DOHH2 (cell line): Measurements from ENCODE around the gene RPH3AL.

Source experiments
- H3F3A ChIP-seq: fragments of 200-600 bp; sonication (generic), shearing (Covaris generic); 2 replicates; pipeline ENCODE4 v1.6.0; 2016; ENCODE audit warnings: antibody characterized with exemption, mild to moderate bottlenecking; ENCODE audit not compliant: control insufficient read depth, insufficient read depth
- H3K27ac ChIP-seq: fragments of 200-600 bp; sonication (generic); 2 replicates; pipeline ENCODE4 v1.5.1; 2014; ENCODE audit warnings: low read depth, mild to moderate bottlenecking, low read length, moderate library complexity
- H3K27me3 ChIP-seq: fragments of 200-600 bp; sonication (generic); 2 replicates; pipeline ENCODE4 v1.6.1; 2014; ENCODE audit warnings: mild to moderate bottlenecking, low read length, mixed read lengths; ENCODE audit not compliant: control insufficient read depth
- H3K36me3 ChIP-seq: fragments of 200-600 bp; sonication (generic); 2 replicates; pipeline ENCODE4 v1.6.1; 2014; ENCODE audit warnings: mild to moderate bottlenecking, low read length, moderate library complexity, mixed read lengths; ENCODE audit not compliant: control insufficient read depth
- H3K4me1 ChIP-seq: fragments of 200-600 bp; sonication (generic); 2 replicates; pipeline ENCODE4 v1.6.1; 2014; ENCODE audit warnings: mild to moderate bottlenecking, low read length, mixed read lengths; ENCODE audit not compliant: control insufficient read depth
- H3K4me2 ChIP-seq: fragments of 200-600 bp; sonication (generic); 2 replicates; pipeline ENCODE4 v1.6.0; 2014; ENCODE audit warnings: mild to moderate bottlenecking, low read length, moderate library complexity
- H3K4me3 ChIP-seq: fragments of 200-600 bp; sonication (generic); 2 replicates; pipeline ENCODE4 v1.5.1; 2014; ENCODE audit warnings: mild to moderate bottlenecking, low read length, mixed read lengths
- H3K79me2 ChIP-seq: fragments of 200-600 bp; sonication (generic); 2 replicates; pipeline ENCODE4 v1.6.1; 2014; ENCODE audit warnings: mild to moderate bottlenecking, low read length, mixed read lengths; ENCODE audit not compliant: control insufficient read depth
- H3K9me2 ChIP-seq: fragments of 200-600 bp; sonication (generic); replicated peaks from 2 replicates; pipeline ENCODE4 v1.6.1; 2014; ENCODE audit warnings: mild to moderate bottlenecking, low read length, mixed read lengths; ENCODE audit not compliant: control insufficient read depth
- H3K9me3 ChIP-seq: fragments of 200-600 bp; sonication (generic); 2 replicates; pipeline ENCODE4 v1.6.1; 2014; ENCODE audit warnings: antibody characterized with exemption, low read length, mixed read lengths; ENCODE audit not compliant: control insufficient read depth, insufficient read depth
- H4K20me1 ChIP-seq: fragments of 200-600 bp; sonication (generic); 2 replicates; pipeline ENCODE4 v1.6.0; 2014; ENCODE audit warnings: low read depth, mild to moderate bottlenecking, antibody characterized with exemption, low read length, moderate library complexity; ENCODE audit not compliant: control insufficient read depth, insufficient read depth
- EZH2phosphoT487 ChIP-seq: fragments of 200-600 bp; sonication (generic); IDR thresholded peaks from 2 replicates; pipeline ENCODE4 v1.6.1; 2017; ENCODE audit warnings: borderline replicate concordance, mild to moderate bottlenecking, antibody characterized with exemption, low read length, moderate library complexity, mixed read lengths
- TF ChIP-seq, protein P1 (sequence below): fragments of 200-600 bp; sonication (generic); IDR thresholded peaks from one replicate; pipeline ENCODE4 v1.5.1; 2014; ENCODE audit warnings: antibody characterized with exemption, mild to moderate bottlenecking, low read depth, low read length; ENCODE audit not compliant: poor library complexity, severe bottlenecking

RPH3AL gene

DNA sequence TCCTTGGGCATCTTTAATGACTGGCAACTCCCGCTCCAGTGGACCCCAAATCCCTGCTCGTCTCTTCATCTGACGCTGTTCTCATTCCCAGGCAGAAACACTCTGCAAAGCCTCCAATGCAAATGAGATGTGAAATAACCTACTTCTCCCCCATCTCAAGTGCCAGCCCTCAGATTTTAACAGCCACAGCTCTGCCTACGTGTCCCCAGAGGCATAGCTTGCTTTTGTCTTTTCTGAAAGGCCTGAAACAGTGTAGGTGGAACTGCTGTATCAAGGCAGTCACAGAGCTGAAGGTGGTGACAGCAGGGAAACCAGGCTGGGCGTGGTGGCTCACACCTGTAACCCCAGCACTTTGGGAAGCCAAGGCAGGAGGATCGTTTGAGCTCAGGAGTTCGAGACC is 14.7 kb downstream of the RPH3AL start:
- Histone ChIP-seq H3K4me2 (no peak overlapping the region), H3K27ac (no peak overlapping the region), H3K9me3 (no peaks in the 10 kb centered on the region), H3K9me2 (no peaks in the 10 kb centered on the region), H3F3A (no peaks in the 10 kb centered on the region), H3K79me2 (no peaks in the 10 kb centered on the region), H4K20me1 (no peaks in the 10 kb centered on the region), H3K4me3 (no peak overlapping the region), H3K27me3 (no peaks in the 10 kb centered on the region), H3K36me3 (no peaks in the 10 kb centered on the region), H3K4me1 (no peaks in the 10 kb centered on the region)
- TF ChIP-seq EZH2phosphoT487 = no peak
- TF ChIP-seq, protein P1, sequence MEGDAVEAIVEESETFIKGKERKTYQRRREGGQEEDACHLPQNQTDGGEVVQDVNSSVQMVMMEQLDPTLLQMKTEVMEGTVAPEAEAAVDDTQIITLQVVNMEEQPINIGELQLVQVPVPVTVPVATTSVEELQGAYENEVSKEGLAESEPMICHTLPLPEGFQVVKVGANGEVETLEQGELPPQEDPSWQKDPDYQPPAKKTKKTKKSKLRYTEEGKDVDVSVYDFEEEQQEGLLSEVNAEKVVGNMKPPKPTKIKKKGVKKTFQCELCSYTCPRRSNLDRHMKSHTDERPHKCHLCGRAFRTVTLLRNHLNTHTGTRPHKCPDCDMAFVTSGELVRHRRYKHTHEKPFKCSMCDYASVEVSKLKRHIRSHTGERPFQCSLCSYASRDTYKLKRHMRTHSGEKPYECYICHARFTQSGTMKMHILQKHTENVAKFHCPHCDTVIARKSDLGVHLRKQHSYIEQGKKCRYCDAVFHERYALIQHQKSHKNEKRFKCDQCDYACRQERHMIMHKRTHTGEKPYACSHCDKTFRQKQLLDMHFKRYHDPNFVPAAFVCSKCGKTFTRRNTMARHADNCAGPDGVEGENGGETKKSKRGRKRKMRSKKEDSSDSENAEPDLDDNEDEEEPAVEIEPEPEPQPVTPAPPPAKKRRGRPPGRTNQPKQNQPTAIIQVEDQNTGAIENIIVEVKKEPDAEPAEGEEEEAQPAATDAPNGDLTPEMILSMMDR = no peak

DNA sequence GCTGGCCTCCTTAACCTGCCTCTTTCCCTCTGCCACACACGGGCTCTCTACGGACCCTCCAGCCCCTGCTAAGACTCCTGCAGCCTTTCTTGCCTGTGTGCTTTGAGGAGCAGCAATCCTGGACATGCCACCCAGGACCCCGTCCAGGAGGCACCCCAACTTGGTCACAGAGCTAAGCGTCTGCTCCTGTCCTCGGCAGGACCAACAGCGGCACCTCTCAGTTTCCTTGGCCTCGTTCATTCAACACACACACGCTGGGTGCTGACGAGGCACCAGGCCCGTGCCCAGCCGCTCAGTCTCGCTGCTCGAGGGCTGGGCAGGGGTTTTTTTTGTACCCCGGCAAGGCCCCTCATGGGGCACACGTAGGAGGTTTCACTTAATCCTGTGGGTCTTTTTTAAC is 15.2 kb downstream of the RPH3AL start:
- no peaks in the 10 kb centered on the region for H3K27me3 ChIP-seq
- no peaks in the 10 kb centered on the region for H3F3A ChIP-seq
- TF ChIP-seq, protein P1 = no peak
- TF ChIP-seq EZH2phosphoT487 = no peak
- no peaks in the 10 kb centered on the region for H3K36me3 ChIP-seq
- H3K27ac ChIP-seq = no peak overlapping the region
- no peaks in the 10 kb centered on the region for H3K9me2 ChIP-seq
- H3K4me3 ChIP-seq = no peak overlapping the region
- H3K4me2 ChIP-seq = no peak overlapping the region
- no peaks in the 10 kb centered on the region for H3K9me3 ChIP-seq
- no peaks in the 10 kb centered on the region for H4K20me1 ChIP-seq
- no peaks in the 10 kb centered on the region for H3K79me2 ChIP-seq
- no peaks in the 10 kb centered on the region for H3K4me1 ChIP-seq

DNA sequence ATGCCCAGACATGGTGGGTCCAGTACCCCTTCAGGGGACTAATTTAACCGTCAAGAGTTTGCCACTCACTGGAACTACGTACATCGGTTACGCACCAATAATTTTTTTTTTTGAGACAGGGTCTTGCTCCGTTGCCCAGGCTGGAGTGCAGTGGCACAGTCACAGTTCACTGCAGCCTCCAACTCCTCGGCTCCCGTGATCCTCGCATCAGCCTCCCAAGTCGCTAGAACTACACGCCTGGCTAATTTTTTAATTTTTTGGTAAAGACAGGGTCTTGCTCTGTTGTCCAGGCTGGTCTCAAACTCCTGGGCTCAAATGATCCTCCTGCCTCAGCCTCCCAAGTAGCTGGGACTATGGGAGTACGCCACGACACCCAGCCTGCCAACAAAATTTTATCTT is 15.6 kb downstream of the RPH3AL start:
- no peaks in the 10 kb centered on the region for H4K20me1 ChIP-seq
- no peak overlapping the region for H3K27ac ChIP-seq
- H3K9me3 ChIP-seq = no peaks in the 10 kb centered on the region
- H3K9me2 ChIP-seq = no peaks in the 10 kb centered on the region
- no peaks in the 10 kb centered on the region for H3K4me1 ChIP-seq
- TF ChIP-seq, protein P1 = no peak
- TF ChIP-seq EZH2phosphoT487 = no peak
- H3K36me3 ChIP-seq = no peaks in the 10 kb centered on the region
- H3F3A ChIP-seq = no peaks in the 10 kb centered on the region
- no peak overlapping the region for H3K4me3 ChIP-seq
- H3K4me2 ChIP-seq = no peak overlapping the region
- no peaks in the 10 kb centered on the region for H3K79me2 ChIP-seq
- no peaks in the 10 kb centered on the region for H3K27me3 ChIP-seq
